ENCODE results near the gene PLEKHG2. TPM values are rescaled to one million over a fixed set of nuclear protein-coding genes. Genes with fewer than 3 reads are reported as not detected.
A peak's percentile ranks its signal among the peaks of the same experiment; 100 is the strongest.

The PLEKHG2 gene
- total and polyA plus RNA-seq, 9 of the 15 experiments (the other 6 are each of a cell fraction or from before 2014, with no cell fraction given) = 0.98 to 45.7 (median 9.8) TPM

DNA sequence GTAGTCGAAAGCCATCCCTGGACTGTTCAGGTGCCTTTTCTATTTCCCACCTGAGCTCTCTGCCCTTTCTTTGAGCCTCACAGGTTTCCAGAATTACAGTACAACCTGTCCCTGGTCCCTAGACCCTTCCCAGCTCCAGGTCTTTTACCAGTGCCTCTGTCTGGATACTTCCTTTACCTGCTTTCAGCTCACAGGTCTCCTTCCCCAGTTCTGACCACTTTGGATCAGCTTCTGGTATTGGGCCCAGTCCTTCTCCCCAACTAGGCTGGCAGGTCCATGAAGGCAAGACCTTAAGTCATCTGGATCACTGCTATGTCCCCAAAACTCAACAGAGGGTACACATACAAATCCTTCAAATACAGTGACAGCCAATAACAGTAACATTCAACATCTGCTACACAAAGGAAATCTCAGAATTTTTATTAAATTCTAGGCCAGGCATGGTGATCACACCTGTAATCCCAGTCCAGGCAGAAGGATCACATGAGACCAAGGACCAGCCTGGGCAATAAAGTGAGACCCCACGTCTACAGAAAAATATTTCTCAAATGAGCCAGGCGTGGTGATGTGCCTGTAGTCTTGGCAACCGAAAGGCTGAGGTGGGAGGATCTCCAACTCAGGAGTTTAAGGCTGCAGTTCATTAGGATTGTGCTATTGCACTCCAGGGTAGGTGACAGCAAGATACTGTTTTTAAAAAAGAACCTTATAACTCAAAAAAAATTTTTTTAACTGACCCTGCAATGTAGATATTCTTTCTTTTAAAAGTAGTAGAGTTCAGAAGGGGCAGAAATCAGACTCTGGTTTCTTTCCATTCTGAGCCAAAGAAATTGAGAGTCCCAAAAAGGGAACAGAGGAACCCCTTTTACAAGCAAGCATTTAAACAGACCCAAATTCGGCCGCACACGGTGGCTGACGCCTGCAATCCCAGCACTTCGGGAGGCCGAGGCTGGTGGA is 21.9 kb downstream of the PLEKHG2 start (continued):
- TF ChIP-seq, protein P1, sequence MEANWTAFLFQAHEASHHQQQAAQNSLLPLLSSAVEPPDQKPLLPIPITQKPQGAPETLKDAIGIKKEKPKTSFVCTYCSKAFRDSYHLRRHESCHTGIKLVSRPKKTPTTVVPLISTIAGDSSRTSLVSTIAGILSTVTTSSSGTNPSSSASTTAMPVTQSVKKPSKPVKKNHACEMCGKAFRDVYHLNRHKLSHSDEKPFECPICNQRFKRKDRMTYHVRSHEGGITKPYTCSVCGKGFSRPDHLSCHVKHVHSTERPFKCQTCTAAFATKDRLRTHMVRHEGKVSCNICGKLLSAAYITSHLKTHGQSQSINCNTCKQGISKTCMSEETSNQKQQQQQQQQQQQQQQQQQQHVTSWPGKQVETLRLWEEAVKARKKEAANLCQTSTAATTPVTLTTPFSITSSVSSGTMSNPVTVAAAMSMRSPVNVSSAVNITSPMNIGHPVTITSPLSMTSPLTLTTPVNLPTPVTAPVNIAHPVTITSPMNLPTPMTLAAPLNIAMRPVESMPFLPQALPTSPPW (CRISPR knock-in tag; IDR thresholded peaks at IDR 0.05) = no peak
- TF ChIP-seq, protein P2, sequence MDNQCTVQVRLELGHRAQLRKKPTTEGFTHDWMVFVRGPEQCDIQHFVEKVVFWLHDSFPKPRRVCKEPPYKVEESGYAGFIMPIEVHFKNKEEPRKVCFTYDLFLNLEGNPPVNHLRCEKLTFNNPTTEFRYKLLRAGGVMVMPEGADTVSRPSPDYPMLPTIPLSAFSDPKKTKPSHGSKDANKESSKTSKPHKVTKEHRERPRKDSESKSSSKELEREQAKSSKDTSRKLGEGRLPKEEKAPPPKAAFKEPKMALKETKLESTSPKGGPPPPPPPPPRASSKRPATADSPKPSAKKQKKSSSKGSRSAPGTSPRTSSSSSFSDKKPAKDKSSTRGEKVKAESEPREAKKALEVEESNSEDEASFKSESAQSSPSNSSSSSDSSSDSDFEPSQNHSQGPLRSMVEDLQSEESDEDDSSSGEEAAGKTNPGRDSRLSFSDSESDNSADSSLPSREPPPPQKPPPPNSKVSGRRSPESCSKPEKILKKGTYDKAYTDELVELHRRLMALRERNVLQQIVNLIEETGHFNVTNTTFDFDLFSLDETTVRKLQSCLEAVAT (IDR thresholded peaks at IDR 0.05) = no peak
- TF ChIP-seq MEF2D (tag; conservative IDR thresholded peaks at IDR 0.05; ENCODE audit: low read depth) (no peak), TRIM28 (IDR thresholded peaks at IDR 0.05) (no peak), ASH1L (IDR thresholded peaks at IDR 0.05; ENCODE audit: borderline replicate concordance, low read depth, partially characterized antibody) (no peak), RFX1 (IDR thresholded peaks at IDR 0.05) (peak; percentile 65; the same call in 1 of the 2 replicates), EZH2 (IDR thresholded peaks at IDR 0.05; ENCODE audit: borderline replicate concordance, low read depth, low read length) (no peak), HDGF (IDR thresholded peaks at IDR 0.05) (no peak), POLR2A (conservative IDR thresholded peaks at IDR 0.05) (0 out of 2 replicates have a peak, but pooled peaks have one; percentile 10), HNRNPL (IDR thresholded peaks at IDR 0.05; ENCODE audit: low read depth, low read length) (0 out of 2 replicates have a peak, but pooled peaks have one; percentile 12), CHCHD3 (CRISPR knock-in tag; IDR thresholded peaks at IDR 0.05) (no peak), U2AF1 (optimal IDR thresholded peaks at IDR 0.05; ENCODE audit: low read depth, low read length) (no peak), SUPT5H (IDR thresholded peaks at IDR 0.05) (0 out of 2 replicates have a peak, but pooled peaks have one; percentile 16)
- TF ChIP-seq, protein P3, sequence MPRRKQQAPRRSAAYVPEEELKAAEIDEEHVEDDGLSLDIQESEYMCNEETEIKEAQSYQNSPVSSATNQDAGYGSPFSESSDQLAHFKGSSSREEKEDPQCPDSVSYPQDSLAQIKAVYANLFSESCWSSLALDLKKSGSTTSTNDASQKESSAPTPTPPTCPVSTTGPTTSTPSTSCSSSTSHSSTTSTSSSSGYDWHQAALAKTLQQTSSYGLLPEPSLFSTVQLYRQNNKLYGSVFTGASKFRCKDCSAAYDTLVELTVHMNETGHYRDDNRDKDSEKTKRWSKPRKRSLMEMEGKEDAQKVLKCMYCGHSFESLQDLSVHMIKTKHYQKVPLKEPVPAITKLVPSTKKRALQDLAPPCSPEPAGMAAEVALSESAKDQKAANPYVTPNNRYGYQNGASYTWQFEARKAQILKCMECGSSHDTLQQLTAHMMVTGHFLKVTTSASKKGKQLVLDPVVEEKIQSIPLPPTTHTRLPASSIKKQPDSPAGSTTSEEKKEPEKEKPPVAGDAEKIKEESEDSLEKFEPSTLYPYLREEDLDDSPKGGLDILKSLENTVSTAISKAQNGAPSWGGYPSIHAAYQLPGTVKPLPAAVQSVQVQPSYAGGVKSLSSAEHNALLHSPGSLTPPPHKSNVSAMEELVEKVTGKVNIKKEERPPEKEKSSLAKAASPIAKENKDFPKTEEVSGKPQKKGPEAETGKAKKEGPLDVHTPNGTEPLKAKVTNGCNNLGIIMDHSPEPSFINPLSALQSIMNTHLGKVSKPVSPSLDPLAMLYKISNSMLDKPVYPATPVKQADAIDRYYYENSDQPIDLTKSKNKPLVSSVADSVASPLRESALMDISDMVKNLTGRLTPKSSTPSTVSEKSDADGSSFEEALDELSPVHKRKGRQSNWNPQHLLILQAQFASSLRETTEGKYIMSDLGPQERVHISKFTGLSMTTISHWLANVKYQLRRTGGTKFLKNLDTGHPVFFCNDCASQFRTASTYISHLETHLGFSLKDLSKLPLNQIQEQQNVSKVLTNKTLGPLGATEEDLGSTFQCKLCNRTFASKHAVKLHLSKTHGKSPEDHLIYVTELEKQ (CRISPR knock-in tag; IDR thresholded peaks at IDR 0.05) = no peak
- TF ChIP-seq, protein P4, sequence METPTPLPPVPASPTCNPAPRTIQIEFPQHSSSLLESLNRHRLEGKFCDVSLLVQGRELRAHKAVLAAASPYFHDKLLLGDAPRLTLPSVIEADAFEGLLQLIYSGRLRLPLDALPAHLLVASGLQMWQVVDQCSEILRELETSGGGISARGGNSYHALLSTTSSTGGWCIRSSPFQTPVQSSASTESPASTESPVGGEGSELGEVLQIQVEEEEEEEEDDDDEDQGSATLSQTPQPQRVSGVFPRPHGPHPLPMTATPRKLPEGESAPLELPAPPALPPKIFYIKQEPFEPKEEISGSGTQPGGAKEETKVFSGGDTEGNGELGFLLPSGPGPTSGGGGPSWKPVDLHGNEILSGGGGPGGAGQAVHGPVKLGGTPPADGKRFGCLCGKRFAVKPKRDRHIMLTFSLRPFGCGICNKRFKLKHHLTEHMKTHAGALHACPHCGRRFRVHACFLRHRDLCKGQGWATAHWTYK (CRISPR knock-in tag; IDR thresholded peaks at IDR 0.05) = no peak
- TF ChIP-seq, protein P5, sequence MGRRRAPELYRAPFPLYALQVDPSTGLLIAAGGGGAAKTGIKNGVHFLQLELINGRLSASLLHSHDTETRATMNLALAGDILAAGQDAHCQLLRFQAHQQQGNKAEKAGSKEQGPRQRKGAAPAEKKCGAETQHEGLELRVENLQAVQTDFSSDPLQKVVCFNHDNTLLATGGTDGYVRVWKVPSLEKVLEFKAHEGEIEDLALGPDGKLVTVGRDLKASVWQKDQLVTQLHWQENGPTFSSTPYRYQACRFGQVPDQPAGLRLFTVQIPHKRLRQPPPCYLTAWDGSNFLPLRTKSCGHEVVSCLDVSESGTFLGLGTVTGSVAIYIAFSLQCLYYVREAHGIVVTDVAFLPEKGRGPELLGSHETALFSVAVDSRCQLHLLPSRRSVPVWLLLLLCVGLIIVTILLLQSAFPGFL (CRISPR knock-in tag; IDR thresholded peaks at IDR 0.05) = no peak
